Astrocyte (in vitro differentiated cells and primary cell): Measurements from ENCODE around the gene OPRL1. TPM values are rescaled to one million over a fixed set of nuclear protein-coding genes. Genes with fewer than 3 reads are reported as not detected.

Experiments
- DNase-seq: peaks from one replicate; pipeline ENCODE4 v3.0.0-alpha.2; 2010; ENCODE audit warnings: low read depth
- FAIRE-seq: peaks from 2 replicates; lab custom pipeline; 2011; peaks lifted over from hg19 to GRCh38; lab: Jason Lieb, UNC
- H2AFZ ChIP-seq: 2 replicates; pipeline ENCODE4 v1.6.0; 2012; ENCODE audit warnings: low read depth, low read length, inconsistent platforms
- H3K27ac ChIP-seq: 2 replicates; pipeline ENCODE4 v1.5.1; 2011; ENCODE audit warnings: low read depth, low read length, inconsistent platforms
- H3K27me3 ChIP-seq: 2 replicates; pipeline ENCODE4 v1.6.0; 2011; ENCODE audit warnings: low read length, inconsistent platforms; ENCODE audit not compliant: insufficient read depth
- H3K36me3 ChIP-seq: 2 replicates; pipeline ENCODE4 v1.5.1; 2011; ENCODE audit warnings: low read length, inconsistent platforms; ENCODE audit not compliant: insufficient read depth
- H3K4me1 ChIP-seq: 2 replicates; pipeline ENCODE4 v1.5.1; 2011; ENCODE audit warnings: low read length, inconsistent platforms; ENCODE audit not compliant: insufficient read depth
- H3K4me2 ChIP-seq: 2 replicates; pipeline ENCODE4 v1.6.0; 2012; ENCODE audit warnings: low read length, inconsistent platforms
- H3K4me3 ChIP-seq: 2 replicates; pipeline ENCODE4 v1.5.1; 2011; ENCODE audit warnings: low read depth, mild to moderate bottlenecking, low read length, inconsistent platforms; ENCODE audit not compliant: insufficient read depth
- H3K79me2 ChIP-seq: 2 replicates; pipeline ENCODE4 v1.6.0; 2012; ENCODE audit warnings: mild to moderate bottlenecking, low read length, inconsistent platforms; ENCODE audit not compliant: insufficient read depth
- H3K9ac ChIP-seq: 2 replicates; pipeline ENCODE4 v1.6.0; 2012; ENCODE audit warnings: mild to moderate bottlenecking, low read length, inconsistent platforms
- H3K9me3 ChIP-seq: 2 replicates; pipeline ENCODE4 v1.5.1; 2012; ENCODE audit warnings: low read depth, mild to moderate bottlenecking, low read length, inconsistent platforms; ENCODE audit not compliant: insufficient read depth
- H4K20me1 ChIP-seq: 2 replicates; pipeline ENCODE4 v1.6.0; 2012; ENCODE audit warnings: low read length, inconsistent platforms; ENCODE audit not compliant: insufficient read depth
- H3K27ac Mint-ChIP-seq: one replicate; pipeline ENCODE4 v1.8.0; 2021; ENCODE audit warnings: mild to moderate bottlenecking, mixed read lengths; ENCODE audit not compliant: unreplicated experiment
- H3K27me3 Mint-ChIP-seq: one replicate; pipeline ENCODE4 v1.8.0; 2021; ENCODE audit warnings: low read depth, mixed read lengths; ENCODE audit not compliant: unreplicated experiment
- H3K36me3 Mint-ChIP-seq: one replicate; pipeline ENCODE4 v1.8.0; 2021; ENCODE audit warnings: low read depth, mixed read lengths; ENCODE audit not compliant: unreplicated experiment
- H3K4me1 Mint-ChIP-seq: one replicate; pipeline ENCODE4 v1.8.0; 2021; ENCODE audit warnings: low read depth, mixed read lengths; ENCODE audit not compliant: unreplicated experiment
- H3K4me3 Mint-ChIP-seq: one replicate; pipeline ENCODE4 v1.8.0; 2021; ENCODE audit warnings: mild to moderate bottlenecking, moderate library complexity, mixed read lengths; ENCODE audit not compliant: unreplicated experiment
- H3K9me3 Mint-ChIP-seq: one replicate; pipeline ENCODE4 v1.8.0; 2021; ENCODE audit warnings: mild to moderate bottlenecking, mixed read lengths; ENCODE audit not compliant: unreplicated experiment
- EZH2 ChIP-seq: IDR thresholded peaks from 2 replicates; pipeline ENCODE4 v1.6.1; 2012; ENCODE audit warnings: mild to moderate bottlenecking, low read length, inconsistent platforms; ENCODE audit not compliant: insufficient read depth
- total RNA-seq: library from RNA; stranded (reverse); gene quantifications from 2 replicates; pipeline ENCODE4 v1.2.1, GENCODE V29; 2021
- TF ChIP-seq, protein P1 (sequence below): IDR thresholded peaks from 2 replicates; pipeline ENCODE4 v1.5.1; 2011; ENCODE audit warnings: low read depth, mild to moderate bottlenecking, inconsistent platforms, low read length, moderate library complexity; ENCODE audit not compliant: insufficient read depth

OPRL1 gene
- total RNA-seq, 1 donor from 2014 or later: 2.8 TPM

DNA sequence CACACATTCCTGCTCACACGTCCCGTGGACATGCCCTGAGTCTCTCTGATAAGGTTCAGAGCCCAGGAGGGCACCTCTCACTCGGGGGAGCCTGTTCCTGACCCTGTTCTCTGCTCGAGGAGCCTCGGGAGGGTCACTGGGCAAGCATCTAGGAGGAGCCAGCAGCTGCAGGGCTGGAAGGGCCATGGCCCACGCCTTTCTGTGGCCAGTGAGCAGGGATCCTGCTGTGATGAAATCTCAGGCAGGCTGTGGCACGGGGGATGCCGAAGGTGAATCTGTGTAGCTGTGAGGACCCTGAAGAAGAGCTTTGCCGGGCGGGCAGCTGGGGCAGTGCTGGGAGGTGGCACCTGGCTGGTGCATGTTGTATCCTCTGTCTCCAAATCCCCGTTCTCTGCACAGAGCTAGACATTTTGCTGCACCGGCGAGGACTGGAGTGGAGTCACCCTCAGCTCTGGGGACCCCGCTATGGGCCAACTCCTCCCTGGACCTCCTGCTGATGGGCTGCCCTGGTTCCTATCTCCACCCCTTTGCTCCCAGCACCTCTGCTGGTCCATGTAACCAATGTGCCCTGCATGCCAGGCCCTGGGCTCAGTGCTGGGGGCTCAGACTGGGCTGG lies 34.6 kb downstream of the OPRL1 start:
- H4K20me1 ChIP-seq: no peaks in the 10 kb centered on the region
- H3K36me3 ChIP-seq: no peaks in the 10 kb centered on the region
- Mint-ChIP-seq H3K9me3 (no peaks in the 10 kb centered on the region), H3K27me3 (peaks cover 39% of the 10 kb centered on the region), H3K27ac (no peak overlapping the region), H3K4me1 (peaks cover 4% of the 10 kb centered on the region), H3K4me3 (no peak overlapping the region), H3K36me3 (no peaks in the 10 kb centered on the region)
- H3K4me2 ChIP-seq: no peak overlapping the region
- DNase-seq (no peak), FAIRE-seq (no peak)
- no peaks in the 10 kb centered on the region for H3K79me2 ChIP-seq
- H3K9ac ChIP-seq: no peak overlapping the region
- H3K27ac ChIP-seq: no peak overlapping the region
- no peak overlapping the region for H2AFZ ChIP-seq
- no peaks in the 10 kb centered on the region for H3K9me3 ChIP-seq
- H3K4me1 ChIP-seq: no peaks in the 10 kb centered on the region
- H3K4me3 ChIP-seq: no peak overlapping the region
- TF ChIP-seq, protein P1, sequence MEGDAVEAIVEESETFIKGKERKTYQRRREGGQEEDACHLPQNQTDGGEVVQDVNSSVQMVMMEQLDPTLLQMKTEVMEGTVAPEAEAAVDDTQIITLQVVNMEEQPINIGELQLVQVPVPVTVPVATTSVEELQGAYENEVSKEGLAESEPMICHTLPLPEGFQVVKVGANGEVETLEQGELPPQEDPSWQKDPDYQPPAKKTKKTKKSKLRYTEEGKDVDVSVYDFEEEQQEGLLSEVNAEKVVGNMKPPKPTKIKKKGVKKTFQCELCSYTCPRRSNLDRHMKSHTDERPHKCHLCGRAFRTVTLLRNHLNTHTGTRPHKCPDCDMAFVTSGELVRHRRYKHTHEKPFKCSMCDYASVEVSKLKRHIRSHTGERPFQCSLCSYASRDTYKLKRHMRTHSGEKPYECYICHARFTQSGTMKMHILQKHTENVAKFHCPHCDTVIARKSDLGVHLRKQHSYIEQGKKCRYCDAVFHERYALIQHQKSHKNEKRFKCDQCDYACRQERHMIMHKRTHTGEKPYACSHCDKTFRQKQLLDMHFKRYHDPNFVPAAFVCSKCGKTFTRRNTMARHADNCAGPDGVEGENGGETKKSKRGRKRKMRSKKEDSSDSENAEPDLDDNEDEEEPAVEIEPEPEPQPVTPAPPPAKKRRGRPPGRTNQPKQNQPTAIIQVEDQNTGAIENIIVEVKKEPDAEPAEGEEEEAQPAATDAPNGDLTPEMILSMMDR: no peak
- TF ChIP-seq EZH2: no peak
- peaks cover 9% of the 10 kb centered on the region for H3K27me3 ChIP-seq

DNA sequence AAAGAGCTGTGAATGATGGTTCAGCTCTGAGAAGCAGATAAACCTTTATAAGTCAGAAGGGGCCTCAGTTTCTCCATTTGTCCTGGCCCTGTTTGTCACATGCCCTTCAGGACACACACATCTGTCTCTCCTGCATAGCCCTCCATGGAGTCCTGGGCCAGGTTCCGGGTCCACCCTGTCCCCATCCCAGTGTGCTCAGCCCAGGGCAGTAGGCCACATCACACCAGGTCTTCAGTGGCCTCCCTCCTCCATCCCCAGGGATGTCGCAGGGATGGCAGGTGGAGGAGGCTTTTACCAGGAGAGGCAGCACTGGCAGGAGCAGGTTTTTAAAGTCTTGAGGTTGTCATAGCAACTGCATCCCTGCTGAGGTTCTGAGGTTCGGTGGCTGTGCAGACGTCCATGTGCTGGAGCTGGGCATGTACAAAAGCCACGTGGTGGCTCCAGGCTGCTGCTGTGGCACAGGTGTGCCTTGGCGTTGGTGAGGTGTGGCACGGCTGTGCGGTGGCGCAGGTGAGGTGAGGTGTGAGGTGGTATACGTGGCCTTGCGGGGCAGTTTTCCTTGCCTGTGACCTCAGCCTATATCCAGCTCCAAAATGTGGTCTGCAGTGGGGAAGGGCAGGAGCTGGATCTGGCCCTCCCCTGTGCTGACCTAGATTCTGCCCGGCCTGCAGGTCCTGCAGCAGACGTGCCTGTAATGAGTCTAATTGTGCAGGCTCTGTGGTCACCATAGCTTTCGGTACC lies 35.5 kb downstream of the OPRL1 start:
- peaks cover 37% of the 10 kb centered on the region for H3K27me3 Mint-ChIP-seq
- no peak for DNase-seq
- H3K4me3 ChIP-seq: no peak overlapping the region
- H3K27ac Mint-ChIP-seq: no peak overlapping the region
- no peak overlapping the region for H3K4me3 Mint-ChIP-seq
- no peaks in the 10 kb centered on the region for H3K36me3 Mint-ChIP-seq
- peaks cover 4% of the 10 kb centered on the region for H3K4me1 Mint-ChIP-seq
- FAIRE-seq: no peak
- peaks cover 9% of the 10 kb centered on the region for H3K27me3 ChIP-seq
- no peaks in the 10 kb centered on the region for H3K4me1 ChIP-seq
- no peaks in the 10 kb centered on the region for H3K9me3 ChIP-seq
- H3K9ac ChIP-seq: no peak overlapping the region
- no peaks in the 10 kb centered on the region for H3K79me2 ChIP-seq
- H4K20me1 ChIP-seq: no peaks in the 10 kb centered on the region
- TF ChIP-seq EZH2: no peak
- TF ChIP-seq, protein P1: no peak
- H3K4me2 ChIP-seq: no peak overlapping the region
- no peaks in the 10 kb centered on the region for H3K36me3 ChIP-seq
- H2AFZ ChIP-seq: no peak overlapping the region
- no peaks in the 10 kb centered on the region for H3K9me3 Mint-ChIP-seq
- no peak overlapping the region for H3K27ac ChIP-seq

DNA sequence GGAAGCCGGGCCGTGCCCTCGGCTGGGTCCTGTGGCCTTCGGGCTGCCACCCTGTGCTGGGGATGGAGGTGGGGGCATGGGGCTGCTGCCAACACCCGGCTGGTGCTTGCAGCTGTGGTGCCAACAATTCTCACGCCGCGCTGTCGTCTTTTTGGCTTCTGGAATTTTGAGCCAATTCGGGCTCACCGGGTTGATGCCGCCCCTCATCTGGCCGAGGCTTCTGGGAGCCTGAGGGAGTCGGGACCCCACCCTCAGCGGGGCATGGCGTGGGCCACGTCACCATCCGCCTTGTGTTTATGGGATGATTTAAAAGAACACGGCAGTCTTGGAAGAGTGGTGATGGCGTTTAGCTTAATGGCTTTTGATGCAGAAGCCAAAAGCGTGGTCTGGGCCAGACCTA lies 36.1 kb downstream of the OPRL1 start:
- H3K4me1 ChIP-seq: no peaks in the 10 kb centered on the region
- DNase-seq: no peak
- no peaks in the 10 kb centered on the region for H3K36me3 ChIP-seq
- no peak overlapping the region for H3K4me3 Mint-ChIP-seq
- H3K36me3 Mint-ChIP-seq: no peaks in the 10 kb centered on the region
- no peak overlapping the region for H3K4me2 ChIP-seq
- H2AFZ ChIP-seq: no peak overlapping the region
- H3K4me3 ChIP-seq: no peak overlapping the region
- H3K9me3 Mint-ChIP-seq: no peaks in the 10 kb centered on the region
- H3K9ac ChIP-seq: no peak overlapping the region
- H3K27me3 Mint-ChIP-seq: peaks cover 35% of the 10 kb centered on the region
- no peaks in the 10 kb centered on the region for H4K20me1 ChIP-seq
- no peaks in the 10 kb centered on the region for H3K79me2 ChIP-seq
- H3K9me3 ChIP-seq: no peaks in the 10 kb centered on the region
- TF ChIP-seq, protein P1: no peak
- TF ChIP-seq EZH2: no peak
- H3K27me3 ChIP-seq: peaks cover 10% of the 10 kb centered on the region
- no peak for FAIRE-seq
- no peak overlapping the region for H3K27ac Mint-ChIP-seq
- no peak overlapping the region for H3K27ac ChIP-seq
- H3K4me1 Mint-ChIP-seq: peaks cover 4% of the 10 kb centered on the region
